IMR-90 (cell line): Measurements from ENCODE around the gene ALOX15.

ENCODE experiments used
- NFE2L2 ChIP-seq: fragments of 150-350 bp; IDR thresholded peaks from 2 replicates; pipeline ENCODE4 v1.6.1; 2016; ENCODE audit warnings: low read depth, mild to moderate bottlenecking, low read length
- POLR2A ChIP-seq: IDR thresholded peaks from 2 replicates; pipeline ENCODE4 v1.6.1; 2012; ENCODE audit warnings: mild to moderate bottlenecking, low read depth, low read length
- TF ChIP-seq, protein P1 (sequence below): fragments of 150-350 bp; IDR thresholded peaks from 2 replicates; pipeline ENCODE4 v1.6.1; 2016; ENCODE audit warnings: low read depth, mild to moderate bottlenecking, low read length, moderate library complexity, borderline replicate concordance
- TF ChIP-seq, protein P2 (sequence below): conservative IDR thresholded peaks from 2 replicates; pipeline ENCODE4 v1.5.1; 2012; ENCODE audit warnings: mild to moderate bottlenecking, low read depth, low read length, improper control_type of control experiment

DNA sequence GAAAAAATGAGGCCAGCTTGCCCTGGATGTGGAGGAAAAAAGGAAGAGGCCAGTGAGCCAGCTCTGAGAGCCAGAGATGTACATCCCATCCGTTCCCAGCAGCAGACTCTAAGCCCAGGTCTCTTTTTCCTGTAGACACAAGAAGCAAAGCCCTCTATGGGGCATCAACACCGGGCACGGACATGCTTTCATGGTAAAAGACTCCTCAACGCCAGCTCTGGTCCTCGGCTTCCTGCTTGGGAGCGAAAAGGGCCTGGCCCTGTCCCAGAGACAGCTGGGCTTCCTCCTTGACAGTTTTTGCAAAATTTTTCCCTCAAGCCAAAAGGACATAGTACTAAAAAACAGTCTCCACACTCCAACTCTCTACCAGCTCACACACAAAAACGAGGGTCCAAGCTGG, 35.3 kb upstream of the ALOX15 start:
- TF ChIP-seq, protein P1, sequence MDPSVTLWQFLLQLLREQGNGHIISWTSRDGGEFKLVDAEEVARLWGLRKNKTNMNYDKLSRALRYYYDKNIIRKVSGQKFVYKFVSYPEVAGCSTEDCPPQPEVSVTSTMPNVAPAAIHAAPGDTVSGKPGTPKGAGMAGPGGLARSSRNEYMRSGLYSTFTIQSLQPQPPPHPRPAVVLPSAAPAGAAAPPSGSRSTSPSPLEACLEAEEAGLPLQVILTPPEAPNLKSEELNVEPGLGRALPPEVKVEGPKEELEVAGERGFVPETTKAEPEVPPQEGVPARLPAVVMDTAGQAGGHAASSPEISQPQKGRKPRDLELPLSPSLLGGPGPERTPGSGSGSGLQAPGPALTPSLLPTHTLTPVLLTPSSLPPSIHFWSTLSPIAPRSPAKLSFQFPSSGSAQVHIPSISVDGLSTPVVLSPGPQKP, result no peak
- TF ChIP-seq POLR2A, result no peak
- no peak for TF ChIP-seq NFE2L2
- TF ChIP-seq, protein P2, sequence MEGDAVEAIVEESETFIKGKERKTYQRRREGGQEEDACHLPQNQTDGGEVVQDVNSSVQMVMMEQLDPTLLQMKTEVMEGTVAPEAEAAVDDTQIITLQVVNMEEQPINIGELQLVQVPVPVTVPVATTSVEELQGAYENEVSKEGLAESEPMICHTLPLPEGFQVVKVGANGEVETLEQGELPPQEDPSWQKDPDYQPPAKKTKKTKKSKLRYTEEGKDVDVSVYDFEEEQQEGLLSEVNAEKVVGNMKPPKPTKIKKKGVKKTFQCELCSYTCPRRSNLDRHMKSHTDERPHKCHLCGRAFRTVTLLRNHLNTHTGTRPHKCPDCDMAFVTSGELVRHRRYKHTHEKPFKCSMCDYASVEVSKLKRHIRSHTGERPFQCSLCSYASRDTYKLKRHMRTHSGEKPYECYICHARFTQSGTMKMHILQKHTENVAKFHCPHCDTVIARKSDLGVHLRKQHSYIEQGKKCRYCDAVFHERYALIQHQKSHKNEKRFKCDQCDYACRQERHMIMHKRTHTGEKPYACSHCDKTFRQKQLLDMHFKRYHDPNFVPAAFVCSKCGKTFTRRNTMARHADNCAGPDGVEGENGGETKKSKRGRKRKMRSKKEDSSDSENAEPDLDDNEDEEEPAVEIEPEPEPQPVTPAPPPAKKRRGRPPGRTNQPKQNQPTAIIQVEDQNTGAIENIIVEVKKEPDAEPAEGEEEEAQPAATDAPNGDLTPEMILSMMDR, result no peak
